Measurements from ENCODE around the gene FAM83B.
"Not testable (repeated sequence)": the region's sequence is repeated elsewhere in the genome, so short reads cannot be mapped to it uniquely, and the experiment has no call there.

FAM83B gene

DNA sequence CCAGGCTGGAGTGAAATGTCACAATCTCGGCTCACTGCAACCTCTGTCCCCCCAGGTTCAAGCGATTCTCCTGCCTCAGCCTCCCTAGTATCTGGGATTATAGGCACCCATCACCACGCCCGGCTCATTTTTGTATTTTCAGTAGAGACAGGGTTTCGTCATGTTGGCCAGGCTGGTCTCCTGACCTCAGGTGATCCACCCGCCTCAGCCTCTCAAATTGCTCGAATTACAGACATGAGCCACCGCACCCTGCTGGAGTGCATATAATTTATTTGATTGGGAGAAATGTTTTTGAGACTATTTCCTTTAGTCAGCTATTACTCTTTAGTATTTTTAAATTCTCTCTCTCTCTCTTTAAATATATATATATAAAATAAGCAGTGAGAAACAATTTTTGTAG, 29.8 kb downstream of the FAM83B start:
- no peaks in the 10 kb centered on the region for H3K4me1 Mint-ChIP-seq (ENCODE audit: low read depth)
- H3K4me3 Mint-ChIP-seq: no peak overlapping the region
- H3K27me3 Mint-ChIP-seq: no peaks in the 10 kb centered on the region

DNA sequence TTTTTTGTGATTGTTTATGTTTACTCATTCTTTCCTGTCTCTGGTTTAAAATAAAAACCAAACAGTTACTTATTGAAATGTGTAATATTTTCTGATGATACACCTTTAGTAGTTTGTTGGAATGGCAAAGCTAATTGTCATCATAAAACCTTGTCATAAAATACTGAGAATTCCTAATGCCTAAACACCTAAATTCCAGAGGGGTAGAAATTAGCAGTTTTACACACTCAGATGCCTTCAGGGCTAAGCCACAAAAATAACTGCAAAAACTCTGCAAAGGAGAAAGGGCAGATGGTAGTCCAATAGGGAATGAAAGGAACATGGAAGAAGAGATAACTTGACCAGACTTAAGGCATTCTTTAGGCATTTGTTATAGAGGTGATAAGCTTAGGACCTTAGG, 30.3 kb downstream of the FAM83B start:
- H3K36me3 Mint-ChIP-seq: no peaks in the 10 kb centered on the region
- H3K27me3 Mint-ChIP-seq: no peaks in the 10 kb centered on the region
- H3K9me3 Mint-ChIP-seq (ENCODE audit: low read depth): peaks cover 4% of the 10 kb centered on the region
- no peak overlapping the region for H3K27ac Mint-ChIP-seq
- H3K4me1 Mint-ChIP-seq (ENCODE audit: low read depth): no peaks in the 10 kb centered on the region
- no peak overlapping the region for H3K4me3 Mint-ChIP-seq

More for the DNA sequence above, 29.8 kb downstream of the FAM83B start:
- H3K36me3 Mint-ChIP-seq: no peaks in the 10 kb centered on the region
- no peak overlapping the region for H3K27ac Mint-ChIP-seq
- H3K9me3 Mint-ChIP-seq (ENCODE audit: low read depth): peaks cover 4% of the 10 kb centered on the region

DNA sequence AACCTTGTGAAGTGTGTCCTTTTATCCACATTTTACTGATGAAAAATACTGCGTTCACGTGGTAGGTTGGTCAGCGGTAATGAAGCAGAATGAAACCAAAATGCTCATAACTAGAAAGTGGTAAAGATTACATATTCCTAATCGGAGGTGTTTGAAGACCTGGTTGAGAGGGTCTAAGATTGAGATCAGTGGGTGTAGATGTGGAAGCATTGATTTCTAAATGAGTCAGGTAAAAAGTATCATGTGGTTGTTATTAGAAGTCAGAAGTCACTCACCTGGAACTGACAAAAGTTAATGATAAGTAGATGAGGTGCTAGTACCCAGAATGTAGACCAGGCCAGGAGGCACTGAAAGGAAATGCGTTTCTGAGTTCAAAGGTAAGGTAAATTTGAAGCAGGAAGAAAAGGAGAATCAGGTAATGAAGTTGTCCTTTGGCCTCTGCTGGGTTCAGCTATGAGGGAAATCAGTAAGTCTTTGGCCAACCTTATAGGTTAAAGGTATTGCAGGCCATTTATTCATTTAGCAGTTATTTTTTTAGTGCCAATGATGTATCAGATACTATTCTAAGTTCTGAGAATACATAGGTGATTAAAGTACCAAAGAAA, 31.2 kb downstream of the FAM83B start:
- H3K27me3 Mint-ChIP-seq: no peaks in the 10 kb centered on the region
- H3K27ac Mint-ChIP-seq: no peak overlapping the region
- H3K4me1 Mint-ChIP-seq (ENCODE audit: low read depth): no peaks in the 10 kb centered on the region
- H3K4me3 Mint-ChIP-seq: no peak overlapping the region
- H3K36me3 Mint-ChIP-seq: no peaks in the 10 kb centered on the region
- peaks cover 4% of the 10 kb centered on the region for H3K9me3 Mint-ChIP-seq (ENCODE audit: low read depth)

DNA sequence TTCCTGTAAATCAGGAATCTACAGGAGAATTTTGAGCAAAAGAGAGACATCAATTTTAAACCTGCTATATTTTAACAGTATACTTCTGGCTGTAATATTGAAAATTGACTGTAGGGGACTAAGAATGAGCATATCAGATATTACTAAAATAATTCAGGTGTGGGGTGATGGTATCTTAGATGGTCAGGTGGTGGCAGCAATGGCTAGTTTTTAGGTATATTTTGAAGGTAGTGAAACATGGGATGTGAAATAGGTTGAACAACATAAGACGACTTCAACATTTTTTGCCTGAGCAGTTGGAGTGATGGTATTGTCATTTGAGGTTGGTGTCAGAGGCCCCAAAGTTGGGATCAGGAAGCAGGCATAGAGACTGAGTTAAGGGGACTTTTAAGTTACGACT, 32.1 kb downstream of the FAM83B start:
- H3K4me3 Mint-ChIP-seq: no peak overlapping the region
- H3K36me3 Mint-ChIP-seq: no peaks in the 10 kb centered on the region
- H3K27me3 Mint-ChIP-seq: no peaks in the 10 kb centered on the region
- H3K4me1 Mint-ChIP-seq (ENCODE audit: low read depth): no peaks in the 10 kb centered on the region
- peaks cover 4% of the 10 kb centered on the region for H3K9me3 Mint-ChIP-seq (ENCODE audit: low read depth)
- no peak overlapping the region for H3K27ac Mint-ChIP-seq

DNA sequence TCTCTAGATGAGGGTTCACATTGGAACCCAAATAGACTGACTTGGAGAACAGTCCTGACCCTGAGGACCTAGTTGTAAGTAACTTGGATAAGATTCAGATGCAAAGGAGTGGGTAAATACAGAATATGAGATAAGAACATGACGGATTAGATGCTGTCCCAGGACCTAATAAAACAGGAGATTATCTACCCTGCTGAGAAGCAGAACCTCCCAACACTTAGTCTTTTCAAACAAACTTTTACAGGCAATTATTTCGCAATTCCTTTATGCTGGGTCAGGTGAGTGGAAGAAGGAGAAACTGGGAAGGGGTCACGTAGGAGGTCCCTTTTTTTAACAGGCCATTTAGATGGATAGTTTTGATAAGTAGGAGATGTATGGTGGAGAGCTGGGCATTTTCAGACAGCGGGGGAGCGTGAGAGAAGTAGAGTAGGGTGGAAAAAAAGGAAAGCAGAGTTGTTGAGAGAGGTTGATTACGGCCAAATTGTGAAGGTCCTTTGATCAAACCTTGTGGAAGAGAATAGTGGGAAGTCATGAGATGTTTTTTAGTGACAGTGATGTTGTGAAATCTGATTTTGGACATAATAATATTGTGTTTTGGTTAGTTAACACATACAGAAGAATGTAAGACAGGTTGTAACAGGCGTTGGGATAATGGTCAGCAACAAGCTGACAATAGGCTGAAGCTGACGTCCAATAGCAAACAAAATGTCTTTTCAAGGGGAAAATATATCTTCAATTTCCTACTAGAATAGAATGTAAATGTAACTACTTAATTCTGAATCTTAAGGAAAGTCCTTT, 32.8 kb downstream of the FAM83B start:
- Mint-ChIP-seq H3K36me3 (no peaks in the 10 kb centered on the region), H3K27ac (no peak overlapping the region), H3K4me1 (ENCODE audit: low read depth) (no peaks in the 10 kb centered on the region), H3K4me3 (no peak overlapping the region), H3K27me3 (no peaks in the 10 kb centered on the region), H3K9me3 (ENCODE audit: low read depth) (peaks cover 4% of the 10 kb centered on the region)

DNA sequence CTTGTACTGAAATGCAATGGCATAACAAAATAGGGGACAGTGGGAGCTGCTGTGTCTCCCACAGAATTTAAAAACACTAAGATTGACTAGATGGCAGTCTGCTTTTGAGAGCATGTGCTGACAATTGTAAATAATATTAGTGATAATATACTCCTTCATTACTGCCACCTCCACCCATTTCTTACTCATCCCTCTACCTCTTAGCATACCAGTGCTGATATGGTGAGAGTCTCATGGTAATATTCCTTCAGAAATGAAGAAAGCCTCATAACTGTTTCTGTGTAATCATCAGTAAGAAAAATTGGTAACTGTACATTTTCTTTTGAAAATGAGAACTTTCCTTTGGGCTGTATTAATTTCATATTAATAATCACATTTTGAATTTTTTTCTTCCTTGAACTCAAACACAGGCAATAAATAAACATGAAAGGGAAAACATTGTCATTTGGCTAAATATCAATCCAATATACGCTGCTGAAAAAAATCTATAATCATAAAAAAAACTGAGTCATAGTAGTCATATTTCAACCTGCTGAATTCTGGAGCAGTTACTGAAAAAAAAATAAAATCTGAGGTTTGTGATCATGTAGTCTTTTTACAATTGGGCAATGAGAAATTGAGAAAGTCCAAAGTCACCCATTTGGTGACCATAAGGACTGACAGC, 34.6 kb downstream of the FAM83B start:
- H3K4me3 Mint-ChIP-seq: no peak overlapping the region
- no peaks in the 10 kb centered on the region for H3K4me1 Mint-ChIP-seq (ENCODE audit: low read depth)
- H3K27ac Mint-ChIP-seq: no peak overlapping the region
- no peaks in the 10 kb centered on the region for H3K36me3 Mint-ChIP-seq
- H3K27me3 Mint-ChIP-seq: no peaks in the 10 kb centered on the region
- H3K9me3 Mint-ChIP-seq (ENCODE audit: low read depth): peaks cover 4% of the 10 kb centered on the region

DNA sequence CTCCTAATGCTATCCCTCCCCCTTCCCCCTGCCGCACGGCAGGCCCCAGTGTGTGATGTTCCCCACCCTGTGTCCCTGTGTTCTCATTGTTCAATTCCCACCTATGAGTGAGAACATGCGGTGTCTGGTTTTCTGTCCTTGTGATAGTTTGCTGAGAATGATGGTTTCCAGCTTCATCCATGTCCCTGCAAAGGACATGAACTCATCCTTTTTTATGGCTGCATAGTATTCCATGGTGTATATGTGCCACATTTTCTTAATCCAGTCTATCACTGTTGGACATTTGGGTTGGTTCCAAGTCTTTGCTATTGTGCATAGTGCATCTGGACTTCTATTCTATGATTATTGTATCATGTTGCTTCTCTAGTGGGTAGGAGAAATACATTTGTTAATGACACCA, 35.3 kb downstream of the FAM83B start:
- not testable (repeated sequence) for H3K27ac Mint-ChIP-seq

DNA sequence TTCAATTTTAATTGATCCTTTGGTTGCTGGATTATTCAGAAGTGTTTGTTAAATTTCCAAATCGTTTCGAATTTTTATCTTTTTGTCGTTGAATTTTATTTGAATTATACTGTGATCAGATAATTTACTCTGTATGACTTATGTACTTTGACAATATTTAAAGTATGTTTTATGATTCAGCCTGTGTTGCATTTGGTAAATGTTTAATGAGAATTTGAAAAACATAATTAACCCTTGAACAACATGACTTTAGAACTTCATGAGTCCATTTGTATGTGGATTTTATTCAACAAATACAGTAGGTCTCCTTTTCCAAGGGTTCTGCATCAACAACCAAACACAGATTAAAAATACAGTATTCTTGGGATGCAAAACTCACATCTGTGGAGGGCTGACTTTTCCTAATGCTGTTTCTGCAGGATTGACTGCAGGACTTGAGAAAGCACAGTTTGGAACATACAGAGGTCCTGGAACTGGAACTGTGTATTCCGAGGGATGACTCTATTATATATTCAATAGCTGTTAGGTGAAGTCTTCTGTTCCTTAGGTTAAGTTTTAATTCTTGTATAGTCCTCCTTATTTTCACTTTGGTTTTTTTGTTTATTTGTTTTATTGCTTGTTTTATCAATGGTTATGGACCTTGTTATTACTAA, 40.5 kb downstream of the FAM83B start:
- Mint-ChIP-seq H3K36me3 (no peaks in the 10 kb centered on the region), H3K4me1 (ENCODE audit: low read depth) (no peaks in the 10 kb centered on the region), H3K27ac (no peak overlapping the region), H3K27me3 (no peaks in the 10 kb centered on the region), H3K4me3 (no peak overlapping the region), H3K9me3 (ENCODE audit: low read depth) (peaks cover 4% of the 10 kb centered on the region)

More for the DNA sequence above, 35.3 kb downstream of the FAM83B start:
- H3K27me3 Mint-ChIP-seq; H3K9me3 Mint-ChIP-seq (ENCODE audit: low read depth); H3K36me3 Mint-ChIP-seq; H3K4me3 Mint-ChIP-seq; H3K4me1 Mint-ChIP-seq (ENCODE audit: low read depth): not testable (repeated sequence)

DNA sequence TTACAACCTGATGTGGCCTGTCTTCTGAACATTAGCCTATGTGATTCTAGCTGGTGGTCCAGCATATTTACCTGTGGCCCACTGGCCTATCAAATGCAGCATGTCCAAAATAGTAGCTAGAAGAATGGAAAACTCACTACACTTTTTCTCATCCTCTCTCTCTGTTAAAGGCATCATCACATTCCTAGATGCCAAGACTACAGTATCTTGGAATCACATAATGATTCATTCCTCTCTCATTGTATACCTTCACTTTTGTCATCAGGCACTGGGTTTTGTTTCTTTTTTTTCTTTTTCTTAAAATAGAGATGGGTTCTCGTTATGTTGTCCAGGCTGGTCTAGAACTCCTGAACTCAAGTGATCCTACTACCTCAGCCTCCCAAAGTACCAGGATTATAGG, 45.0 kb downstream of the FAM83B start:
- Mint-ChIP-seq H3K36me3 (no peaks in the 10 kb centered on the region), H3K4me3 (no peak overlapping the region), H3K4me1 (ENCODE audit: low read depth) (no peaks in the 10 kb centered on the region), H3K27ac (no peak overlapping the region), H3K9me3 (ENCODE audit: low read depth) (peaks cover under 1% of the 10 kb centered on the region), H3K27me3 (no peaks in the 10 kb centered on the region)

DNA sequence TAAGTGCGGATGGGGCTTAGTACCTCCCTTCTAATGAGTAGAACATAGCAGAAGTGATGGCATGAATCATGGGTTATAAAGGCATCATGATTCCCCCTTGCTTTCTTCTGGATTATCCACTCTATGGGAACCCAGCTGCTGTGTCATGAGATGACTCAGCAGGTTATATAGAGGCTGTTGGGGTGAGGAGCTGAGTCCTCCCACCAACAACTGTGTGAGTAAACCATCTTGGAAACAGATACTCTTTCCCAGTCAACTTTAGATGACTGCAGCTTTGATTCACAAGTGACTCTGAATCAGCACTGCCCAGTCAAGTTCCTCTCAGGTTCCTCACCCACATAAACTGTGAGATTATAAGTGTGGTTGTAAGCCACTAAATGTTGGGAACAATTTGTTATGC, 46.3 kb downstream of the FAM83B start:
- Mint-ChIP-seq H3K9me3 (ENCODE audit: low read depth) (no peaks in the 10 kb centered on the region), H3K27me3 (no peaks in the 10 kb centered on the region), H3K36me3 (no peaks in the 10 kb centered on the region), H3K27ac (no peak overlapping the region), H3K4me1 (ENCODE audit: low read depth) (no peaks in the 10 kb centered on the region), H3K4me3 (no peak overlapping the region)

DNA sequence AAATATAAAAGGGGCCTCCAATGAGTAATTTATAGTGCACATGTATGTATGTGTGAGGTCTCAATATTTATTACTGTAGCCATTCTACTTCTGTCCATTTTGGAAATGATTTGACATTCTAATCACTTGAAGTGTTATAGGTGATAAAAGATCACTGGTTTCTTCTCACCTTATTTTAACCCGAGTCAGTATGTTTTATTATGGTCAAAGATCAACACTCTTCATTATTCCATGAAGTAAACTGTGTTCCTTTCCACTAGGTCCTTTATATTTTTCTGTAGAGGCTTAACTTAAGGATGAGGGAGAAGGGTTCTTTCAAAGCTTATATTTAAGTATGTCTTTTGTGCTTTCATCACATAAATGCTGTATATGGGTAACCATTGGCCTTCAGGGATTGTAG, 47.2 kb downstream of the FAM83B start:
- Mint-ChIP-seq H3K4me1 (ENCODE audit: low read depth) (no peaks in the 10 kb centered on the region), H3K27me3 (no peaks in the 10 kb centered on the region)

DNA sequence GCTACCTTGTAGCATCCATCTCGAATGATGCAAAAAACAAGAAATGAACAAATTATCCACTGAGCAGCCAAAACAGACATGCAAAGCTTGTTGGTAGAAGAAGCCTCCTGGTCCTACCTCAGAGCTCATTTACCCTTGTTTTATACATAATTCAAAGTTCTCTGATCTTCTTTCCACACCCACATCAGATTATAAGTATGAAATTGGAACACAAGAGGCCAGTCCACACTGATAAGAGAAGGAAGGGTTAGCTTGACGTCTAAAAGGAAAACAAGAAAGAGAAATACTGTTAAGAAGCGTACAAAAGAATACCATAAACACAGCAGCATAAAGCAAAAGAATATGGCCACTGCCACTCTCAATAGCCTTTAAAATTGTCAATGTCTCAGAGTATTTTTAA, 49.7 kb downstream of the FAM83B start:
- Mint-ChIP-seq H3K4me3 (no peak overlapping the region), H3K27me3 (no peaks in the 10 kb centered on the region), H3K4me1 (ENCODE audit: low read depth) (no peaks in the 10 kb centered on the region), H3K27ac (no peak overlapping the region), H3K9me3 (ENCODE audit: low read depth) (no peaks in the 10 kb centered on the region), H3K36me3 (no peaks in the 10 kb centered on the region)

More for the DNA sequence above, 47.2 kb downstream of the FAM83B start:
- Mint-ChIP-seq H3K27ac (no peak overlapping the region), H3K9me3 (ENCODE audit: low read depth) (no peaks in the 10 kb centered on the region), H3K36me3 (no peaks in the 10 kb centered on the region), H3K4me3 (no peak overlapping the region)

DNA sequence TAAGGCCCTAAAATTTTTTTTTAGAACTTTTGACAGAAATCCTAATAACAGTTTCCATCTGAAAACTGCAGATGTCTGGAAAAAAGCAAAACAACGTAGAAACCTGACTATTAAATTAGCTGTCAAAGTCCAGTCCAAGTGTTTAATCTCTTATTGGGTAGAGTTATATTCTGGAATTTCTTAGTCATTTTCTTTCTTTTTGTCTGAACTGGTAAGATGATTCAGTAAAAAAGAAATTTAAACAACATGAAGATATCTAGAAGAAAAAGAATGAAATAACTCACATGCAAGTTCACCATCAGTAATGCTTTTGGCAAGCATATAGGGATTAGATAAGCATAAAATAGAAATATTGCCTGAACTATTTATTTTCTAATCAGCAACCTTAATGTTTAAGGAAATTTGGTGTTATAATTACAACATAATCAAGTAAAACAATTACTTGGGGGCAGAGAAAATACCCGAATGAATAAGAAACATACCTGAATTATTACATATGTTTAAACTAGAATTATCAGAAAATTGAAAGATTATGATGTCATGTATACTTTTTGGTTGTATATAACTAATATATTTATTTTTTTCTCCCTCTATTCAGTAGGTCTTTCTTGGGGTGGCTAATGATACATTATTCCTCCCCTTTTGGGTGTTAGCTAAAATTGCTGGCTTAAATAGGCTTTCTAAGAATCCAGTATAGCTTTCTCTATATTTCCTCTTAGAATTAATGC, 51.1 kb downstream of the FAM83B start:
- H3K27ac Mint-ChIP-seq: no peak overlapping the region
- no peaks in the 10 kb centered on the region for H3K27me3 Mint-ChIP-seq
- H3K36me3 Mint-ChIP-seq: no peaks in the 10 kb centered on the region
- H3K4me1 Mint-ChIP-seq (ENCODE audit: low read depth): no peaks in the 10 kb centered on the region
- H3K9me3 Mint-ChIP-seq (ENCODE audit: low read depth): no peaks in the 10 kb centered on the region
- H3K4me3 Mint-ChIP-seq: no peak overlapping the region

DNA sequence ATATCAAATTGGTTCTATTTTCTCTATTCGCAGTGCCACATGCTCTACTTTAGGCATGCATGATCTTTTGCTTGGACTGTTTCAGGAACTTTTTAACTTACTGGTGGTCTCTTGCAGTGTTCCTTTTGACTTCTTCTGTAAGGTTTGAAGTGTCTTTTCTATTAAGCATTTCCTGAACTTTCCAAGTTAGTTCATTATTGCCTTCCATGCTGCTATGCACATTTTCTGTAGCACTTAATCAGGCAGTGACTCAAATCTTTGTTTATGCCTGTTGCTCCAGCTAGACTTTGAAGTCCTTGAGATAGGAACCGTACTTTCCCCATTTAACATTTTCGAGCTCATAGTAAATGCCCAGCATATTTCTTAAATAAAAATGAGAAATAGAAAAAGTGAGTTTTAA, 52.2 kb downstream of the FAM83B start:
- H3K4me1 Mint-ChIP-seq (ENCODE audit: low read depth): no peaks in the 10 kb centered on the region
- no peak overlapping the region for H3K4me3 Mint-ChIP-seq
- no peaks in the 10 kb centered on the region for H3K27me3 Mint-ChIP-seq
- H3K36me3 Mint-ChIP-seq: no peaks in the 10 kb centered on the region
- no peak overlapping the region for H3K27ac Mint-ChIP-seq
- no peaks in the 10 kb centered on the region for H3K9me3 Mint-ChIP-seq (ENCODE audit: low read depth)

DNA sequence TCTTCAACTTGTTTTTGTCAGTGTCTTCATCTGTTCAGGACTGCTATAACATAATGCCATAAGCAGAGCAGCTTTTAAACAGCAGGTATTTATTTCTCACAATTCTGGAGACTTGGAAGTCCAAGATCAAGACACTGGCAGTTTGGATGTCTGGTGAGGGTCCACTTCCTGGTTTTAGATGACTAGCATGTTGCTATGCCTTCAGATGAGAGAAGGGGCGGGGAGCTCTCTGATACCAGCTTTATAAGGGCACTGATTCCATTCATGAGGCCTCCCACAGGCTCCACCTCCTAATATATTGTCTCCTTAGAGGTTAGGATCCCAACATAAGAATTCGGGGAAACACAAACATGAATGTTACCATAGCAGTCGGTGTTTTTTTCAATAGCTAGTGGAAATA, 52.9 kb downstream of the FAM83B start:
- H3K9me3 Mint-ChIP-seq (ENCODE audit: low read depth): peaks cover under 1% of the 10 kb centered on the region
- no peak overlapping the region for H3K4me3 Mint-ChIP-seq
- H3K27ac Mint-ChIP-seq: no peak overlapping the region
- no peaks in the 10 kb centered on the region for H3K27me3 Mint-ChIP-seq
- no peaks in the 10 kb centered on the region for H3K4me1 Mint-ChIP-seq (ENCODE audit: low read depth)
- H3K36me3 Mint-ChIP-seq: no peaks in the 10 kb centered on the region
